HCEC 1CT (cell line): ENCODE results near the gene PFN4.

Experiments used
- DNase-seq: peaks from one replicate; pipeline ENCODE4 v3.0.0-alpha.2; 2017

PFN4 gene

GRCh38 chr2:24076849-24077534 is 46.1 kb downstream of the PFN4 start:
- DNase-seq, result no peak

GRCh38 chr2:24075915-24076848 is 47.0 kb downstream of the PFN4 start, which contains the start of gene SF3B6:
TSS of gene SF3B6 (minus strand) at chr2:24076326. CDS start at chr2:24076229, 97 bp downstream.
- peak; percentile 97 for DNase-seq

- DNase-seq, result no peak
Measured at GRCh38 chr2:24075259-24075658, 47.9 kb downstream of the PFN4 start.

GRCh38 chr2:24073816-24074215 is 49.3 kb downstream of the PFN4 start:
- DNase-seq, result no peak

- no peak for DNase-seq
Measured at GRCh38 chr2:24072259-24072658, 50.9 kb downstream of the PFN4 start.

- no peak for DNase-seq
Measured at GRCh38 chr2:24065341-24065740, 57.8 kb downstream of the PFN4 start.
